HG02763 (cell line): ENCODE data around the gene UBE2G2.

Experiments used
- ATAC-seq: cut with Tn5 transposase; IDR thresholded peaks from one replicate; pipeline ENCODE4 v1.9.1; 2021; ENCODE audit warnings: mild to moderate bottlenecking, moderate library complexity; ENCODE audit not compliant: unreplicated experiment

The UBE2G2 gene

DNA sequence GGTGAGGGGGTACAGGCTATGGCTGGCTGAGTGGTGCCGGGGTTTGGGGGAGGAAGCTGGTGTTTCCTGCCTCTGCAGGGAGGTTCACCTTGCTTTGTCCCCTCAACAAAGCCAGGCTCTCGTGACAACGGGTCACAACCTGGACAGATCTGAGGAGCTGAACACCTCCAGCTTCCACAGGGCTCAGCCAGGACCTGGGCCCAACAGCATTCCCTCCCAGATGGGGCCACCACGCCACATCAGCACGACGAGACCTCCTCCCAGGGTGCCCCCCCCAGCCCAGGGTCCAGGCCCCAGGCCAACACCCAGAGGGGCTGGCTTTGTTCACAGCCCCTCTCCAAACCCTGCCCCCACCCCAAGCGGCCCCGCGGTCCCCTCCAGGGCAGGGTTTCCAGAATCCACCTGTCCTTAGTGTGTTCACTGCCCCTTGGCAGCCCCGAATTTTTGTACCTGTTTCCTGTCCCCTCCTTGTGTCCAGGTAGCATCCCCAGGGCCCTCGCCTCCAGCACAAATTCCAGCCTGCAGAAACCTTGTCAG lies 34.7 kb downstream of the UBE2G2 start:
- no peak for ATAC-seq

DNA sequence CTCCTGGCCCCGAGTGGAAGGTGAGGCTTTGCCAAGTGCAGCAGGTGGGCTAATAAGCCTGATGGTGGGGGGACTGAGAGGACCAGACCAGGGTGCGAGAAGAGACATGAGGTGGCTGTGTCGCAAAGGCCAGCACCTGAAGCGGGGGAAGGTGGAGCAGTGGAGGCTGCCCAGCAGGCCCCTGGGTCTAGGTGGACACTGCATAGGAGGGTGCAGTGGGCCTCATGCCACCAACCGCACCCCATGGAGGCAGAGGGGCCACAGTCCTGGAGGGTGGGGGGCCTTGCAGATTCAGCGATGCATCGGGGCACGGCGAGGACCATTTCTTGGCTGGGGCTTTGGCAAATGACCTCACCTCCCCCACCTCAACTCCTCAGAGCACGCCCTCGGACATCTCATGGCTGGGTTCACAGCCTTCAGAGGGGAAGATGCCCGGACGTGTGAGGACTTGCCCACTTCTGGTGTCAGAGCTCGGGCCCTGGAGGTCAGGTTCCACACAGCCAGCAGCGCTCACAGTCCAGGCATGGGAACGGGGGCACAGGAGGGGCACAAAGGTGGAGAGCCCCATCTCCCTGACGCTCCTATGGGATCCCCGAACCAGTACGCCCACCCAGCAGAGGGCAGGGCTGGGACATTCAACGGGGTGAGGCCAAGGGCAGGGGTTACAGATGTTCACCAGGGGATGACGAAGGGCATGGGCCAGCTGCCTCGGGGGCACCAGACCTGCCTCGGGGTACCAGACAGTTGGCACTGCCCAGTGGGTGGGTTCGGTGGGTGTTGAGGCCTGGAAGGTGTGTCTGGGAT lies 35.4 kb downstream of the UBE2G2 start:
- no peak for ATAC-seq

- no peak for ATAC-seq
Measured at GRCh38 chr21:44765231-44766013, 36.2 kb downstream of the UBE2G2 start.

DNA sequence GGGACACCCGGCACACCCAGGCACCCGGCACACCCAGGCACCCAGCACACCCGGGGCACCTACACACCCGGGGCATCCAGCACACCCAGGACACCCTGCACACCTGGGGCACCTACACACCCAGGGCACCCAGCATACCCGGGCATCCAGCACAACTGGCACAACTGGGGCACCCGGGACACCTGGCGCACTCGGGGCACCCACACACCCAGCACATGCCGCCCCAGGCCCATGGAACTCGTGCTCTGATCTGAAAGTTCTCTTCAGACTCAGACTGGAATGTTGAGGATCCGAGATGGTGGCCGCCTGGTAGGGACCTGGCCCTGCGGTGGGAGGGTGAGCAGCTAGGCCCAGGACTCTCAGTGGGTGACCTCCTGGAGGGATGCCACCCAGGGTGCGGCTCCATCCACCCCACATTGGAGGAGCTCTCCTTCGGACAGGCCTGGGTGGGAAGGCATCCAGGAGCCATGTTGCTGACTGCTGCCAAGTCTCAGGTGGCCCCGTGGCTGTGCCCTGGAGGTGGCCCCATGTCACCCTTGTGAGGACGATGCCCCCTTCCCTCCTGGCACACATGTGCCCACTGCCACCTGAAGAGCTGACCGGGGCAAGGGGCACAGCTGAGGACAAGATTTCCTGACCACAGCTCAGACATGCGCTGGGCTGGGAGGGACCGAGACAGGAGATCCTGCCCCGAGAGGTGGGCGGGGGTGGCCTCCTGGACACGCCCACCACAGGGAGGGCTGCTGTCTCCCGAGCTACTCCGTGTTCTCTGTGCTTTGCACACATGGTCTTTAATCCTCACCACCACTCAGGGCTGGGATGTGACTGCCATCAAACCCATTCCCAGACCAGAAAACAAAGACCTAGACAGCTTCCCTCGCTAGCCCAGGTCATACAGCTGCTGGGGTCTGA lies 37.0 kb downstream of the UBE2G2 start:
- no peak for ATAC-seq

GRCh38 chr21:44763451-44764318 lies 37.9 kb downstream of the UBE2G2 start:
- no peak for ATAC-seq

GRCh38 chr21:44763050-44763378 lies 38.6 kb downstream of the UBE2G2 start:
- ATAC-seq: no peak

- no peak for ATAC-seq
Measured at GRCh38 chr21:44762221-44763049, 39.2 kb downstream of the UBE2G2 start.

DNA sequence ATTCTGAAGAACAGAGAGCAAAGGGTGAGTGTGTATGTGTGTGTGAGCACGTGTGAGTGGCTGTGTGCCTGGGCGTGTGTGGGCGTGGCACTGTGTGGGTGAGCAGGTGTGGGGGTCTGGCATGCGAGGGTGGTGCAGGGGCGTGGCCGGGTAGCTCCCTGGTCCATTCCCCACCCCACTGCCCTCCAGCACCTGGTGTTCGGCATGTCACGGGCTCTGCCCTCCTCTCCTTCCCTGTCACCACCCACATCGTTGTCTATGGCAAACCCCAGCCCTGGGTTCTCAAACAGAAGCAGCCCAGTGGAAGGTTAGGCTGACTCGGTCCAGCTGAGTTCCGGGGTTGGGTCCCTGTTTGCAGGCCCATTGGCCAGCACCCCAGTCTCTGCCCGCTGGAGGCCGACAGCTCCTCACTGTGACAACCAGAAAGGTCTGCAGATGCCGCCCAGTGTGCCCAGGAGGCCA lies 39.8 kb downstream of the UBE2G2 start:
- no peak for ATAC-seq

GRCh38 chr21:44761011-44761729 lies 40.5 kb downstream of the UBE2G2 start:
- no peak for ATAC-seq

- no peak for ATAC-seq
Measured at GRCh38 chr21:44760376-44760775, 41.2 kb downstream of the UBE2G2 start.

DNA sequence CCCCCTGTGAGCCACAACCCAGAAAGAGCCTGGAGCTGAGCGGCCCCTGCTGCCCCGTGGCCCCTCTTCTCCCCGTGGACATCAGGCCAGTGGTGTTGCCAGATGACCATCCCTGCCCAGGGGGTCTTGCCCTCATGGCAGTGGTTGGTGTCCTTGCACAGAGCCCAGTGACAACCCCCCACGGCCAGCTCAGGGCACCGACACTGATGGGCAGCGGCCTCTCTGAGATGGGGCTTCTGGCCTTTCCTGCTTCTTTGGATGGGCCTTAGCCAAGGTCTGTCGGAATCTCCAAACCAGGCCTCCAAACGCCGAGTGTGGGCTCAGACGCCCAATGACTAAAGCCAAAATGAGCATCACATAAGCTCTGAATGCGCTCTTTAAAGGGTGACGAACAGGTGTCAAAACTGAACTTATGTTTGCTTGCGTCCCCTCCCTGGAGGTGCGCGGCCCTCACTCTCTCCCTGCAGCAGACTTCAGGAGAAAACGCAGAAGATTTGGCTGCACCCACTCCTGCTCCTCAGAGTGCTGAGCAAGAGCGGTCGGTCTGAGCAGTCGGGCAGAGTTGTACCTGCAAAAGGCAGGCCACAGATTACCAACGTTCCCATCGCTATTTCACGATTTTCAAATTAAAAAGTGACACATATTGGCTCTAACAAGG lies 41.9 kb downstream of the UBE2G2 start:
- ATAC-seq: no peak

DNA sequence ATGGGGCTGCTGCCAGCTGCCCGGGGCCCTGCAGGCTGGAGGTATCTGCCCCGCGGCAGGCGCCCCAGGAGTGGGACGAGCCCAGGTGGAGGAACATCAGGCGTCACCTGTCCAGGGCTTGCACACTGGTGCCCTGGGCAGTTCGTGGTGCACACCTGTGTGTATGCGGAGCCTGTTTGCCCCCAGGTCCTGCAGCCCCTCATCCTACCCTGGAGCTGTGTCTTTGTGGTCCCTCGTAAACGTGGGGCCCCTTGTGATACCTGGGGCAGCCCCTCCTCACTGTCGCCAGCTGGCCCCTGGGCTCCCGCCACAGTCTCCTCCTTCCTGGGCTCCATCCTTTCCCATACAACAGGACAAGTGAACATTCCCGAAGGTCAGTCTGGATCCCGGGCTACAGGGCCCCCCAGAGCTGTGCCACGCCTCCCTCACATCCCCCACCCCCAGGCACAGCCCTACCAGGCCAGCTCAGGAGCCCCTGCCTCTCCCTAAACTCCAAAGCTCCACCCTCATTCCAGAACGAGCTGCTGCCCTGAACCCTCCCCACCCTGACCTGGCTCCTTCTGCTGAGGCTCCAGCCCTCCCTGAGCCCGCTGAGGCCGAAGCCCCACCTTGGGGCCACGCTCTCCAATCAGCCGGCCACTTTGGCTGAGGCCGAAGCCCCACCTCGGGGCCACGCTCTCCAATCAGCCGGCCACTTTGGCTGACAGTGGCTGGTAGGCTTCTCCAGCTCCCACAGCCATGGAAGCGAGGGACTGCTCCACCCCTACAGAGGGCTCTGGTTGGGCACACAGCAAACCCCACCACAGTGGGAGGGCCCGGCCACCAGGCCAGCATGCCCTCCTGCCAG lies 42.6 kb downstream of the UBE2G2 start:
- no peak for ATAC-seq

- ATAC-seq: no peak
Measured at GRCh38 chr21:44758141-44758561, 43.5 kb downstream of the UBE2G2 start.

DNA sequence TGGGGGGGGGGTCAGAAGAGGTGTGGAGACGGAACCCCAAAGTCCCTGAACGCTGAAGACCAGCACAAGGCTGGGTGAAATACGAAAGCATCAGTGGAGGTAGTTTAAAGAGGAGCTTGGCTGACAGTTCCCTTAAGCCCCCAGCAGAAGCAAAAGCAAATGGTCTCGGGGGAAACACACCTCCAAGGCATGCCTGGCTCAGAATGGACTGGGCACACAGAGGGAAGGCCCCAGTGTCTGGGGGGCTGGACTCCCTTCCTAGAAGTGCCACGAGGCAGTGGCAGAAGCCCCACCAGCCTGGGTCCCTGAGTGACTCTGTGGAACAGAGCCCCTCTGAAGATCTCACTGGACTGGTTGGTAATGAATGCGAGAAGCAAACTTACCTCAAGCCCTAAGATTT lies 43.9 kb downstream of the UBE2G2 start:
- ATAC-seq: no peak

GRCh38 chr21:44756423-44757185 lies 45.0 kb downstream of the UBE2G2 start:
- no peak for ATAC-seq

DNA sequence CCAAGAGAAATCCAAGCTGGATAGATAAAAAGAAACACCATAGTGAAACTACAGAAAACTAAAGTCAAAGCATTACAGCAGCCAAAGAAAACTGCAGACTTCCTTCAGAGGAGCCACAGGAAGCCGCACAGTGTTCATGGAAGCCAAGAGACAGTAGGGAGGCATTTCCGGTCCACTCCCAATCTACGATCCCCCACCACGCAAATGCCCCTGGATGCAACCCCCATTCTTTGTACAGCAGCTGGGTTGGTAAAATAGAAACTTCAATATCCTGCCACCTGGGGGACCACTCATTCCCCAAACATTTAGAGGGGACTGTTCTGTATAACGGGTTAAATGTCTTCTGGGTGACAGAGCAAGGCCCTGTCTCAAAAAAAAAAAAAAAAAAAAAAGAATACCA lies 46.4 kb downstream of the UBE2G2 start:
- no peak for ATAC-seq
